Liver (tissue), 3 donors: ENCODE data around the gene SPECC1.

ENCODE experiments used
- CTCF ChIP-seq: fragments of 150-350 bp; IDR thresholded peaks from 2 replicates; pipeline ENCODE4 v1.5.1; 2017; ENCODE audit warnings: improper control_type of control experiment, low read depth, low read length; ENCODE audit not compliant: missing input control
- RAD21 ChIP-seq, 2 donors: IDR thresholded peaks; 2 replicates each; pipeline ENCODE4 v1.6.1; 2016; ENCODE audit warnings: antibody characterized with exemption in 2 of 2, mild to moderate bottlenecking in 2 of 2
- donor health status: healthy.
- donor health status: healthy.

GRCh38 chr17:20172376-20172775, 163.2 kb downstream of the SPECC1 start:
- no peak for TF ChIP-seq RAD21 (IDR thresholded peaks at IDR 0.05)
- no peak for TF ChIP-seq CTCF
